Stimulated activated CD4-positive, alpha-beta T cell treated with anti-CD3 and anti-CD28 coated beads, Interleukin-15, amount 100 ng/mL, for 1 hour (primary cell): ENCODE measurements around the gene PRXL2B.
"Not testable (repeated sequence)": the region's sequence is repeated elsewhere in the genome, so short reads cannot be mapped to it uniquely, and the experiment has no call there.

Source experiments
- DNase-seq, 2 donors: peaks; one replicate each; pipeline ENCODE4 v3.0.0-alpha.2; 2020; ENCODE audit warnings: low read depth in 1 of 2, low spot score in 1 of 2

PRXL2B gene

GRCh38 chr1:2611621-2612437 is 25.3 kb downstream of the PRXL2B start:
- DNase-seq = no peak

DNA sequence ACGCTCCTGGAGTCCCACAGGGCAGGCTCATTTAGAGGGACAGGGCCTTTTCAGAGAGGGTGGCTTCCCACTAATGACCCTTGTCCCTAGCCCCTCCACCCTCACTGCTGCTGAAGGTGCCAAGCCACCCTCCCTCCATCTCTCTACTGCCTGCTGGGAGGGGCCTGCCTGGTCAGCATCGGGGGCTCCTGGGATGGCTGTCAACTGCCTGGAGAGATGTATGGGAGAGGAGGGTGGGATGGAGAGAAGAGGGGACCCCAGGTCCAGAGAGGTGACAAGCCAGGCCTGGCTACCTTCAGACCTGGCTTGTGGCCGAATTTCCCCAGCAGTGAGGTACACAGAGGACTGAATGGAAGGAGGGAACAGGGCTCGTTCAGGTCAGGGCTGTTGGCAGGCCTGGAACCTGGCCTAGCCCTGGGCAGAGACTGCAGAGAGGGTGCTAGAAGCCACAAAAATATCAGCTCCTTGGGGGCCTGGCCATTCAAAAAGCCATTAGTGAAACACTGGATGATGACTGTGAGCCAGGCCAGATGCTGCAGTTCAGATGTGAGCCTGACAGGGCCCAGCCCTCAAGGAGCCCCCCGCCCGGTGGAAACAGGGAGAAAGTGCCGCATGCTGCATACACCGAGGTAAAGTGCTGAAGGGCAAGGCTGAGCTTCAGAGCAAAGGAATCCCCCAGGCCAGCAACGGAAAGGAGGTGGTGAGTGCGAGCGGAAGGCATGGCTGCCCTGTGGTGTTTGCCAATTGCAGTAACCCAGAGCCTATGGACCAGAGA is 26.2 kb downstream of the PRXL2B start:
- DNase-seq = no peak

GRCh38 chr1:2614145-2614544 is 27.6 kb downstream of the PRXL2B start:
- no peak for DNase-seq

DNA sequence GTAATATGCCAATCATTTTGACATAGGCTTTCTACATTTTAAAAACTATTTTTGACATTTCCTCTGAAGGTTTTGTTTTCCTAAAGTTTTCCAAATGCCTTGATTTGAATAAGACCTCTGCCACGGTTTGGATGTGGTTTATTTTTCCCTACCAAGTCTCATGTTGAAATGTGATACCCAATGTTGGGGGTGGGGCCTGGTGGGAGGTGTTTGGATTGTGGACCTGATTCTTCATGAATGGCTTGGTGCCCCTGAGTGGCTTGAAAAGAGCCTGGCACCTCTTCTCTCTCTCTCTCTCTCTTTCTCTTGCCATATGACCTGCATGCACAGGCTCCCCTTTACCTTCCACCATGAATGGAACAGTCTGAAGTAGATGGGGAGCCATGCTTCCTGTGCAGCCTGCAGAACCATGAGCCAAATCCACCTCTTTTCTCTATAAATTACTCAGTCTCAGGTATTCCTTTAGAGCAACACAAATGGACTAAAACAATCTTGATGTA is 31.4 kb downstream of the PRXL2B start:
- no peak for DNase-seq

DNA sequence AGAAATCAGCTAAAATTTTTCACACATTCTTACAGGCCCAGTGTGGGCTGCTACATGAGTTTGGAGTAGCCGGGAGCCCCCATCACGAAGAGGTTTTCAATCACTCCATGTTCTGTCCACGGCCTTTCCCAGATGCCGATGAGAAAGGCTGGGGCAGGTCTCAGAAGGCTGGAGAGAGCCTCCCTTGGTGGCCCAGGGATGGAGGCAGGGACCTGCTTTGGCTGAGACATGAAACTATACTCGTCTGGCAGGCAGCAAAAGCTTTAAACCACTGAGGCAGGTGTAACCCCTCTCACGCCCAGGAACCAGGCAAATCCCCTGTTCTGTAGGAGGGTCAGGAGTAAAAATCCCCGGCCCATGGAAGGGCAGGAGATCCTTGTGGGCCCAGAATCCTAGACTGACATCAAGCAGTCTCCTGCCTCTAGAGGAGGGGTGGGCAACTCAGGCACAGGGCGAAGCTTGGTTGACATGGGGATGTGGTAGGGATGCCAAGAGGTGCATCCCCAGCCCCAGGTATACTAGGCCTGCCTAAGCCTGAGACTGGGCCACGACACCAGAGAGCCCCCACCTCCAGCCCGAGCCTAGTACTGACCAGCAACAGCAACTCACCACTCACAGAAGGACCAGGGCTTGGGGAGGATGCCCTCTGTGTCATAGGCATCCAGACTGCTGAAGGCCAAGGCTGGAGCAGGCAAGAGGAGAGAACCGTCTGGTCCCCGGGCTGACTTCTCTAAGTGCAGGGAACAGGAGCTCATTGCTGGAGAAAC is 37.2 kb downstream of the PRXL2B start:
- no peak for DNase-seq

DNA sequence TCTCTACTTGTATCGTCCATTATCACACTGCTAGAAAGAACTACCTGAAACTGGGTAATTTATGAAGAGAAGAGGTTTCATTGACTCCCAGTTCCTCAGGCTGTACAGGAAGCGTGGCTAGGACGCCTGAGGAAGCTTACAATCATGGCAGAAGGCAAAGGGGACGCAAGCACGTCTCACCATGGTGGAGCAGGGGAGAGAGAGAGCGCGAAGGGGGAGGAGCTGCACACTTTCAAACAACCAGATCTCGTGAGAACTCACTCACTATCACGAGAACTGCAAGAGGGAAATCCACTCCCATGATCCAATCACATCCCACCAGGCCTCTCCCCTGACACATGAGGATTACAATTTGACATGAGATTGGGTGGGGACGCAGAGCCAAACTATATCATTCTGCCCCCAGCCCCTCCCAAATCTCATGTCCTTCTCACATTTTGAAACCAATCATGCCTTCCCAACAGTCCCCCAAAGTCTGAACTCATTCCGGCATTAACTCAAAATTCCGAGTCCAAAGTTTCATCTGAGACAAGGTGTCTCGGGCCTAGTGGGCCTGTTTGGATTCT is 38.2 kb downstream of the PRXL2B start:
- DNase-seq = no peak

DNA sequence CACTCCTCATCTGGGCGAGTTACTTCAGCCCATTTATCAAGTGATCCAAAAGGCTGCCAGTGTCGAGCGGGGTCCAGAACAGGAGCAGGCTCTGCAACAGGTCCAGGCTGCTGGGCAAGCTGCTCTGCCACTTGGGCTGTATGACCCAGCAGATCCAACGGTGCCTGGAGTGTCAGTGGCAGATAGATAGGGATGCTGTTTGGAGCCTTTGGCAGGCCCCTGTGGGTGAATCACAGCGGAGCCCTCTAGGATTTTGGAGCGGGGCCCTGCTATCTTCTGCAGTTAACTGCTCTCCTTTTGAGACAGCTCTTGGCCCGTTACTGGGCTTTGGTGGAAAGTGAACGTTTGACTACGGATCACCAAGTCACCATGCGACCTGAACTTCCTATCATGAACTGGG is 38.7 kb downstream of the PRXL2B start:
- no peak for DNase-seq

DNA sequence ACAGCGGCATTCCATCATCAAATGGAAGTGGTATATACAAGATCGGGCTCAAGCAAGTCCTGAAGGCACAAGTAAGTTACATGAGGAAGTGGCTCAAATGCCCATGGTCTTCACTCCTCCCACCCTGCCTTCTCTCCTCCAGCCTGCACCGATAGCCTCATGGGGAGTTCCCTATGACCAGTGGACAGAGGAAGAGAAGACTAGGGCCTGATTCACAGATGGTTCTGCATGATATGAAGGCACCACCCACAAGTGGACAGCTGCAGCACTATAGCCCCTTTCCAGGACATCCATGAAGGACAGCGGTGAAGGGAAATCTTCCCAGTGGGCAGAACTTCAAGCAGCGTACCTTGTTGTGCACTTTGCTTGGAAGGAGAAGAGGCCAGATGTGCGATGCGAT is 39.2 kb downstream of the PRXL2B start:
- not testable (repeated sequence) for DNase-seq

- DNase-seq = no peak
Measured at GRCh38 chr1:2627746-2628145, 41.2 kb downstream of the PRXL2B start.

DNA sequence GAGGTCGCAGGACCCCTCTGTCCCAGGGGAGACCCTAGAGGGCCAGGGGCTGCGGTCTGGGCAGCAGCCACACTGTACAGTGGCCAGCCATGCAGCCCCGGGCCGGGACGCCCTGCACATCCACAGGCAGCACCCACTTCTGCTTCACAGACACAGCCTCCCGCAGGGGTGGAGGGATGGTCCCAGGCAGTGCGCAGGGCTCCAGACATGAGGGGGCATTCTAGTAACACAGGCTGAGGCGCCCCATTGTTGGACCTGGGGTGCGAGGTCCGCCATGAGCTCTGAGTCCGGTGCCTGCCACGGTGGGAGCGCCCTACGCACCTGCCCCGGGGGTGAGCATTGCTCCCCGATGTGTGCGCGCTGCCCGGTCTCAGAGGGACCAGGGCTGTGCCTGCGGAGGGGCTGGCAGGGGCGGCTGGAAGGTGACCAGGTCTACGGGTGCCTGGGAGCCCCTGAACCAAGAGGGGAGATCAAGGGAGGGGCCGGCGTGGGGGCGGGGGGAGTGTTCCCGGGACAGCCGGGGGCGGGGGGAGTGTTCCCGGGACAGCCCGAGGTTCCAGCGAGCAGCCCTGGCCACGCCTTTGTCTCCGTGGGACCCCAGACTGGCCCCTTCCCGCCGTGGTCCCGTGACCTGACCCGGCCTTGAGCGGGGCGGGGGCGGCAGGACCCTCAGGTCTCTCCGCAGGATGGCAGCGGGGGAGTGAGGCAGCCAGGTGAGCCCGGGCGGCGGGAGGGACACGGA is 41.8 kb downstream of the PRXL2B start:
- DNase-seq = no peak

GRCh38 chr1:2628933-2629626 is 42.5 kb downstream of the PRXL2B start:
- DNase-seq = no peak

- DNase-seq = no peak
Measured at GRCh38 chr1:2629627-2630497, 43.3 kb downstream of the PRXL2B start.

- DNase-seq = no peak
Measured at GRCh38 chr1:2630498-2631135, 44.0 kb downstream of the PRXL2B start.

DNA sequence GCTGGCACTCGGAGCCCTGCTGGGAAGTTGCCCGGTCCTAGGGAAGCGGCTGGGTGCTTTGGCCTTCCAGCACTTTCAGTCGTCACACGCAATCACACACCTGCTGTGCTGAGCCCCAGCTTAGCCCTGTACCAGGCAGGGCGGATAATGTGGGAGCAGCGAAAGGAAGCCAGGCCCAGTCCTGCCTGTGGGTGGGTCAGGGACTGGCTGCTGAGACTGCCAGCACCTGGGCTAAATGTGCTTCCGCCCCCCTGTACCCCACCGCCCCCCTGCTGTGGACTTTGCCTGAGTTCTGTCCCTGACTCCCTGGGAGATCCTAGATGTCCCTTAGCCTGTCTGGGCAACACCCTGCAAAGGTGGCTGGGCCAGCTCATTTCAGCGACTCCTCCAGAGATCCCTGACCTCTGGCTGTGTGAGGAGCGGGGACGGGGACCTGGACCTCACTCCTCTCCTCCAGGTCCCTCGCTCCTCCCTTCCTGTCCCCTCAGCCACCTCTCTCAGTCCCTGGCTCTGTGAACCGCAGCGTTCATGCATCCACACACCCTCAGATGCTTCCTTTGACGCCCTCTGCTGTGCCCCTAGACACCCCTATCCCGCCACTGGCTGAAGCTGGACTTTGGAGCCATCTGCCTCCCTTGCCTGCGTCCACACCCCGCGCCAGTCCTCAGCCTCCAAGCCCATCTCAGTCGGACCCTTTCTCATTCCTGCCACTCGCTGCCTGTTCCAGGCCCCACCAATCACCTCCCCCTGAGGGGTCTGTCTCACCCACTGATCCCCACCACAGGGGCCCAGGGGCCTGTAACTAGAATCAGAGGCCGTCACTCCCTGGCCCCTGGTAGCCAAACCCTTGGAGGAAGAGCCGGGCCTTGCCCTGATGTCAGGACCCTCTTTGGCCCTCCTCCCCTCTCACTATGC is 44.8 kb downstream of the PRXL2B start:
- DNase-seq = no peak

DNA sequence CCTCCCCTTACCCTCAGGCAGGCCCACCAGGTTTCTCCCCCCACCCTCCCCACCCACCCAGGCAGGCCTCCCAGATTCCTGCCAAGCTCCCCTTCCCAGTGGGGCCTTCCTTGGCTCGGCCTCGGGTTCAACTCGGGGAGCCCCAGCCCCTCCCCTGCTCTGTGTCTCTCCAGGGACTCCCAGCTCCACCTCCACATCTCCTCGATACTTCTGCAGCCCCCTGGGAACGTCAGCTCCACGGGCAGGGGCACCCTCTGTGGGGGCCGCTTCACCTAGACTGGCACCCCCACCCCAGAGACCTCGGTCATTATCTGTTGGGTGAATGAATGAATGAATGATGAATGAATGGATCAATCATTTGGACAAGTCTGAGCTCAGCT is 45.5 kb downstream of the PRXL2B start:
- no peak for DNase-seq

- no peak for DNase-seq
Measured at GRCh38 chr1:2632561-2633361, 46.2 kb downstream of the PRXL2B start, which contains the start of gene MMEL1. Gene MMEL1, minus strand, starts transcription at chr1:2633016. Its CDS starts 3,532 bp downstream, at chr1:2629484.
